ENCODE results near the gene SLFN13. TPM values are rescaled to one million over a fixed set of nuclear protein-coding genes. Genes with fewer than 3 reads are reported as not detected.
A peak's percentile ranks its signal among the peaks of the same experiment; 100 is the strongest.

SLFN13 gene
- total and polyA plus RNA-seq, 2 of the 4 experiments (the other 2 are of a cell fraction), result 1.7 to 3.9 TPM

DNA sequence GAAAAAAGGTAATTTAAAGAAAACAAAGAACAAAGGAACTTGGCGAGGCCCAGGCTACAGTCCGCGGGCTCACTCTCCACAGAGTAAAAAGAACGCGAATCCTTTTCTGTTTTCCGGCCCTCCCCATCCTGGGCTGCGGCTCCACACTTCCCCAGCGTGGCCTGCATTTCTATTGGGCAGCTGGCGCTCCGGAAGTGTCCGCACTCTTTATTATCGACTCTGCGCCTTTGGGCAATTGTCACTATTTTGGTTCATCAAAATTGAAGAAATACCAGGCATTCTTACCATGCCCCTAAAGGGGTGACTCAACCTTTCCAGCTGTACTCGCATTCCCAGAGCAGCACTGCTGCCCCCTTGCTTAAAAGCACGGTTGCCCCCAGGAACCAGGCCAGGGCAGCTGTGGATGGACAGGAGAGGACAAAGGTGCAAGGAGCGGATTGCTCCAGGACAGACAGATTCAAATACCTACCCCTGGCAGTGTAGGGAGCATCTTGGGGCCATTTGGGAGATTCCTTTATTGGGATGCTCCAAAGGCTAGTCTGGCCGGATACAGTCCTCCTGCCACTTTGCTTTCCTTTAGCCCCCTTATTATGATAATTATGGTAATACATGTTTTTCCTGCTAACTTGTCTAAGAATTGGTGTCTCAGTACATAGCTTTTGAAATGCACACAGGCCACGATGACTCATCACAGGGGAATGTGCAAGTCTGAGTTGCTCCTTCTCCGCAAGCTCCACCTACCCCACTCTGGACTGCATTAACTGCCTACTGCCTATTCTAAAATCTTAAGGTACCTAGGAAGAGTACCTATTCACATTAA is 15.3 kb downstream of the SLFN13 start:
- Histone ChIP-seq H3K4me2 (ENCODE audit: low read depth, low read length) (peak overlapping the region; percentile 66), H3K9me3 (ENCODE audit: control insufficient read depth, insufficient read depth, low read length) (no peaks in the 10 kb centered on the region), H2BK120ac (ENCODE audit: low read depth, low read length) (peak overlapping the region; percentile 93), H3K4me3 (ENCODE audit: insufficient read depth, low read depth, low read length) (peak overlapping the region; percentile 59), H3K9me1 (ENCODE audit: insufficient read depth, low read length) (peaks cover 9% of the 10 kb centered on the region; the same call in 1 of the 2 replicates), H2AK9ac (replicated peaks; ENCODE audit: low read depth, low read length, poor library complexity) (peak overlapping the region; percentile 98), H2BK15ac (ENCODE audit: low read depth, low read length) (peak overlapping the region; percentile 75; the same call in 2 of the 3 replicates), H3K27ac (ENCODE audit: insufficient read depth, low read length) (peak overlapping the region; percentile 92), H3K14ac (replicated peaks; ENCODE audit: low read depth, low read length) (peak overlapping the region; percentile 99), H3K27me3 (ENCODE audit: control insufficient read depth, insufficient read depth, low read length) (no peaks in the 10 kb centered on the region), H2BK20ac (ENCODE audit: low read depth, low read length) (peak overlapping the region; percentile 89), H4K20me1 (ENCODE audit: insufficient read depth, low read length) (peaks cover 8% of the 10 kb centered on the region; the same call in 1 of the 2 replicates), H3K18ac (ENCODE audit: low read depth, low read length) (peak overlapping the region; percentile 73), H3K4me1 (ENCODE audit: control insufficient read depth, insufficient read depth, low read length) (peaks cover 1% of the 10 kb centered on the region; the same call in 1 of the 2 replicates), H3K56ac (ENCODE audit: extremely low read depth, insufficient read depth, low read length) (peak overlapping the region; percentile 99), H3K9ac (ENCODE audit: low read depth, low read length) (peak overlapping the region; percentile 86), H3K4ac (ENCODE audit: low read depth, low read length) (peak overlapping the region; percentile 98), H4K91ac (ENCODE audit: insufficient read depth, low read depth, low read length) (peak overlapping the region; percentile 93), H4K5ac (ENCODE audit: low read depth, low read length) (peak overlapping the region; percentile 62), H2AFZ (replicated peaks; ENCODE audit: low read length, poor library complexity) (peak overlapping the region; percentile 91), H3K36me3 (ENCODE audit: control insufficient read depth, insufficient read depth, low read length) (no peaks in the 10 kb centered on the region), H2AK5ac (ENCODE audit: low read depth, low read length) (peak overlapping the region; percentile 77), H3K79me1 (ENCODE audit: low read depth in 1 of 2, low read length in 2 of 2) (peaks cover 12 to 36% of the 10 kb centered on the region in 2 experiments), H4K8ac (ENCODE audit: low read depth in 2 of 2, low read length in 2 of 2) (peak overlapping the region; percentile 69 to 94), H3K23ac (ENCODE audit: low read depth, low read length) (peak overlapping the region; percentile 98), H2BK5ac (ENCODE audit: low read depth, low read length, poor library complexity, severe bottlenecking) (peak overlapping the region; percentile 92)
- no TSS peak for BruUV-seq (replicated peaks)
- ATAC-seq (ENCODE audit: low read depth) (peak; percentile 76), DNase-seq (peak; percentile 100)
- 9% methylated on average over 10 of the region's 19 CpGs; no CpG with 5 or more reads in 1 of the 2 experiments for WGBS, 2 experiments (ENCODE audit: extremely low coverage in 2 of 2, insufficient read length in 1 of 2)
- TF ChIP-seq MAFK (IDR thresholded peaks at IDR 0.05; ENCODE audit: low read depth, low read length) (peak; percentile 56), CEBPB (IDR thresholded peaks at IDR 0.05; ENCODE audit: low read depth, low read length) (peak; percentile 61; the same call in 1 of the 2 replicates), CTCF (conservative IDR thresholded peaks at IDR 0.05; ENCODE audit: low read depth, low read length) (peak; percentile 31; the same call in 1 of the 2 replicates), USF2 (IDR thresholded peaks at IDR 0.05; ENCODE audit: low read depth, low read length) (no peak), RAD21 (IDR thresholded peaks at IDR 0.05; ENCODE audit: low read length) (0 out of 2 replicates have a peak, but pooled peaks have one; percentile 6), RCOR1 (IDR thresholded peaks at IDR 0.05; ENCODE audit: insufficient replicate concordance, low read length) (peak; percentile 42), CHD1 (IDR thresholded peaks at IDR 0.05; ENCODE audit: low read depth, low read length) (no peak), FOS (IDR thresholded peaks at IDR 0.05; ENCODE audit: low read depth, low read length) (peak; percentile 100), BHLHE40 (IDR thresholded peaks at IDR 0.05; ENCODE audit: low read depth, low read length) (peak; percentile 51), NFE2L2 (IDR thresholded peaks at IDR 0.05; ENCODE audit: low read depth, low read length) (0 out of 2 replicates have a peak, but pooled peaks have one; percentile 21)
- intact Hi-C loops (cut with micrococcal nuclease) (loop anchor here (1.0 to 10.0 kb wide), 6 partner anchors 106 to 312 kb away; no protein-coding TSS in a partner anchor), dilution Hi-C loops (cut with HindIII; ENCODE audit: low sequenced_read_pairs, unreplicated experiment) (no loop called here), in situ Hi-C loops (cut with MboI; ENCODE audit: low sequenced_read_pairs) (no loop called here)
- ChIA-PET CTCF (interaction anchor here (0.7 kb wide), 2 partner anchors 13 to 26 kb away, joined by 3 to 4 read pairs; no protein-coding TSS in a partner anchor), POLR2A (ENCODE audit: unreplicated experiment) (interaction anchor here (0.6 kb wide), 1 partner anchor 109 kb away, joined by 3 read pairs; no protein-coding TSS in a partner anchor)

Measured in IMR-90 (cell line).